ENCODE results near the gene REPS1. TPM values are rescaled to one million over a fixed set of nuclear protein-coding genes. Genes with fewer than 3 reads are reported as not detected.

Gene REPS1
- total RNA-seq, 1 experiment from 2014 or later: 74.4 TPM

- H2AK5ac ChIP-seq (ENCODE audit: insufficient read length, low read length): no peak overlapping the region
- 0 out of 2 replicates have a peak, but pooled peaks cover 2% of the 10 kb centered on the region for H3K79me2 ChIP-seq (ENCODE audit: insufficient read depth, low read length)
- no CpG with 5 or more reads among the region's 7 CpGs for WGBS (ENCODE audit: extremely low coverage, insufficient read length, low lambda C conversion rate)
- H3K79me1 ChIP-seq (ENCODE audit: insufficient read depth, low read depth, low read length, poor library complexity, severe bottlenecking): no peaks in the 10 kb centered on the region
- no peak overlapping the region for H3K14ac ChIP-seq (ENCODE audit: insufficient read depth, low read length)
- H3K56ac ChIP-seq (ENCODE audit: insufficient read length, low read depth, low read length): no peak overlapping the region
- no peak overlapping the region for H3K4ac ChIP-seq (ENCODE audit: low read depth, low read length)
- H3K9ac ChIP-seq (ENCODE audit: extremely low read depth, insufficient read length, low read length): no peak overlapping the region
- no peak overlapping the region for H2BK12ac ChIP-seq (ENCODE audit: insufficient read length, low read depth, low read length)
- no peak overlapping the region for H3K4me2 ChIP-seq (ENCODE audit: insufficient read depth, insufficient read length, low read length)
- H3K4me1 ChIP-seq (ENCODE audit: insufficient read depth, low read length): peaks cover 2% of the 10 kb centered on the region; the same call in 1 of the 2 replicates
- no peak overlapping the region for H2AFZ ChIP-seq (ENCODE audit: low read length)
- DNase-seq: no peak
- H3K23ac ChIP-seq (ENCODE audit: insufficient read length, low read depth, low read length): no peak overlapping the region
- no peak overlapping the region for H4K91ac ChIP-seq (ENCODE audit: insufficient read length, low read depth, low read length)
- no peak overlapping the region for H2BK15ac ChIP-seq (ENCODE audit: low read depth, low read length)
- TF ChIP-seq CTCF (conservative IDR thresholded peaks at IDR 0.05): no peak
- Mint-ChIP-seq H3K27ac (peak overlapping the region in 2 of 3 experiments; percentile 45 to 86; a peak in 2 of 7 replicates), H3K36me3 (ENCODE audit: insufficient read depth in 1 of 3, low read depth in 3 of 3) (no peaks in the 10 kb centered on the region), H3K4me1 (peaks cover 27 to 41% of the 10 kb centered on the region in 2 experiments), H3K4me3 (no peak overlapping the region), H3K27me3 (ENCODE audit: low read depth) (no peaks in the 10 kb centered on the region), H3K9me3 (no peaks in the 10 kb centered on the region)
- no peak overlapping the region for H3T11ph ChIP-seq (ENCODE audit: low read length)
- H2BK5ac ChIP-seq (ENCODE audit: insufficient read length, low read length): no peak overlapping the region
- no peaks in the 10 kb centered on the region for H3K23me2 ChIP-seq (ENCODE audit: insufficient read length, low read depth, low read length, poor library complexity, severe bottlenecking)
- H4K8ac ChIP-seq (replicated peaks; ENCODE audit: insufficient read length, low read depth, low read length): no peak overlapping the region
- H3K9me3 ChIP-seq (ENCODE audit: control insufficient read depth, low read depth, low read length): no peaks in the 10 kb centered on the region
- H2BK20ac ChIP-seq (ENCODE audit: low read depth, low read length, poor library complexity, severe bottlenecking): no peak overlapping the region
- H4K20me1 ChIP-seq (ENCODE audit: control insufficient read depth, insufficient read depth, insufficient read length): no peaks in the 10 kb centered on the region
- no peak overlapping the region for H2BK120ac ChIP-seq (ENCODE audit: low read depth, low read length, poor library complexity, severe bottlenecking)
- H3K18ac ChIP-seq (ENCODE audit: insufficient read length, low read depth, low read length): no peak overlapping the region
- no peak overlapping the region for H4K5ac ChIP-seq (ENCODE audit: insufficient read length, low read depth, low read length)
- H3K27me3 ChIP-seq (ENCODE audit: insufficient read depth, low read length): no peaks in the 10 kb centered on the region
- H3K27ac ChIP-seq (ENCODE audit: insufficient read length, low read depth, low read length): no peak overlapping the region
Observed at GRCh38 chr6:139016337-139017213, 28.5 kb upstream of the REPS1 start.
